Measurements from ENCODE around the gene PHYKPL. TPM values are rescaled to one million over a fixed set of nuclear protein-coding genes. Genes with fewer than 3 reads are reported as not detected.

The PHYKPL gene
- total and polyA plus RNA-seq, 8 donors: 22.9 to 262 (median 44.4) TPM

- H3K27ac ChIP-seq: no peak overlapping the region
- H3K27me3 ChIP-seq: peaks cover 0 to 48% (median 12%) of the 10 kb centered on the region in 3 donors
- H3K36me3 ChIP-seq: no peaks in the 10 kb centered on the region
- intact Hi-C loops (cut with DNase I; ENCODE audit: low total_unique reads): loop anchor here (10.0 kb wide), 1 partner anchor 307 kb away; no protein-coding TSS in a partner anchor
- H3K4me3 ChIP-seq: no peak overlapping the region
- peaks cover 0 to 7% (median 6%) of the 10 kb centered on the region in 4 donors for H3K4me1 ChIP-seq
- whole genome bisulfite sequencing, 5 donors: 55 to 68% (median 57%) methylated on average over 11 to 12 of the region's 12 CpGs
- no peak for TF ChIP-seq EP300 (IDR thresholded peaks at IDR 0.05)
- no peak for TF ChIP-seq POLR2AphosphoS5 (IDR thresholded peaks at IDR 0.05)
- TF ChIP-seq CTCF (IDR thresholded peaks at IDR 0.05): no peak
- TF ChIP-seq POLR2A (IDR thresholded peaks at IDR 0.05): no peak
- DNase-seq: no peak
- H3K9me3 ChIP-seq: peaks cover 4 to 13% (median 8%) of the 10 kb centered on the region in 4 donors
These were observed 45.3 kb upstream of the PHYKPL start for GRCh38 chr5:178277866-178278265.

- TF ChIP-seq CTCF (IDR thresholded peaks at IDR 0.05): no peak
- TF ChIP-seq EP300 (IDR thresholded peaks at IDR 0.05): no peak
- no peak for TF ChIP-seq POLR2A (IDR thresholded peaks at IDR 0.05)
- no peak for TF ChIP-seq POLR2AphosphoS5 (IDR thresholded peaks at IDR 0.05)
- H3K36me3 ChIP-seq: no peaks in the 10 kb centered on the region
- WGBS, 5 donors: 69 to 78% (median 75%) methylated on average over 9 of the region's 9 CpGs
- no peak overlapping the region for H3K27ac ChIP-seq
- H3K4me3 ChIP-seq: no peak overlapping the region
- peaks cover 4 to 13% (median 8%) of the 10 kb centered on the region in 4 donors for H3K9me3 ChIP-seq
- H3K4me1 ChIP-seq: peaks cover 0 to 7% (median 6%) of the 10 kb centered on the region in 4 donors
- intact Hi-C loops (cut with DNase I; ENCODE audit: low total_unique reads): loop anchor here (10.0 kb wide), 1 partner anchor 307 kb away; no protein-coding TSS in a partner anchor
- no peak for DNase-seq
- peaks cover 0 to 48% (median 12%) of the 10 kb centered on the region in 3 donors for H3K27me3 ChIP-seq
These were observed 44.7 kb upstream of the PHYKPL start for GRCh38 chr5:178277346-178277745.

- TF ChIP-seq CTCF (IDR thresholded peaks at IDR 0.05) (no peak), EP300 (IDR thresholded peaks at IDR 0.05) (no peak), POLR2AphosphoS5 (IDR thresholded peaks at IDR 0.05) (no peak), POLR2A (IDR thresholded peaks at IDR 0.05) (no peak)
- Histone ChIP-seq H3K4me3 (no peak overlapping the region), H3K9me3 (peaks cover 4 to 13% (median 8%) of the 10 kb centered on the region in 4 donors), H3K36me3 (no peaks in the 10 kb centered on the region), H3K27ac (no peak overlapping the region), H3K27me3 (peaks cover 0 to 48% (median 12%) of the 10 kb centered on the region in 3 donors), H3K4me1 (peaks cover 0 to 4% (median 3%) of the 10 kb centered on the region in 4 donors)
- intact Hi-C loops (cut with DNase I; ENCODE audit: low total_unique reads): loop anchor here (10.0 kb wide), 1 partner anchor 310 kb away; no protein-coding TSS in a partner anchor
- peak in 1 of 2 donors; percentile 41 for DNase-seq
- 76 to 88% (median 83%) methylated on average over 17 to 20 of the region's 20 CpGs for WGBS, 5 donors
These were observed 42.4 kb upstream of the PHYKPL start for GRCh38 chr5:178274781-178275537.

- Histone ChIP-seq H3K27ac (no peak overlapping the region), H3K36me3 (no peaks in the 10 kb centered on the region), H3K9me3 (peaks cover 4 to 13% (median 8%) of the 10 kb centered on the region in 4 donors), H3K4me3 (no peak overlapping the region), H3K4me1 (no peaks in the 10 kb centered on the region), H3K27me3 (peaks cover 0 to 42% (median 12%) of the 10 kb centered on the region in 3 donors)
- peak in 1 of 2 donors; percentile 52 for DNase-seq
- WGBS, 5 donors: 58 to 67% (median 63%) methylated on average over 5 to 14 of the region's 14 CpGs
- intact Hi-C loops (cut with DNase I; ENCODE audit: low total_unique reads): loop anchor here (10.0 kb wide), 1 partner anchor 311 kb away; no protein-coding TSS in a partner anchor
- TF ChIP-seq CTCF (IDR thresholded peaks at IDR 0.05) (no peak), POLR2A (IDR thresholded peaks at IDR 0.05) (no peak), EP300 (IDR thresholded peaks at IDR 0.05) (no peak), POLR2AphosphoS5 (IDR thresholded peaks at IDR 0.05) (no peak)
These were observed 41.3 kb upstream of the PHYKPL start for GRCh38 chr5:178273665-178274541.
